ENCODE measurements around the gene DHDDS.

DNA sequence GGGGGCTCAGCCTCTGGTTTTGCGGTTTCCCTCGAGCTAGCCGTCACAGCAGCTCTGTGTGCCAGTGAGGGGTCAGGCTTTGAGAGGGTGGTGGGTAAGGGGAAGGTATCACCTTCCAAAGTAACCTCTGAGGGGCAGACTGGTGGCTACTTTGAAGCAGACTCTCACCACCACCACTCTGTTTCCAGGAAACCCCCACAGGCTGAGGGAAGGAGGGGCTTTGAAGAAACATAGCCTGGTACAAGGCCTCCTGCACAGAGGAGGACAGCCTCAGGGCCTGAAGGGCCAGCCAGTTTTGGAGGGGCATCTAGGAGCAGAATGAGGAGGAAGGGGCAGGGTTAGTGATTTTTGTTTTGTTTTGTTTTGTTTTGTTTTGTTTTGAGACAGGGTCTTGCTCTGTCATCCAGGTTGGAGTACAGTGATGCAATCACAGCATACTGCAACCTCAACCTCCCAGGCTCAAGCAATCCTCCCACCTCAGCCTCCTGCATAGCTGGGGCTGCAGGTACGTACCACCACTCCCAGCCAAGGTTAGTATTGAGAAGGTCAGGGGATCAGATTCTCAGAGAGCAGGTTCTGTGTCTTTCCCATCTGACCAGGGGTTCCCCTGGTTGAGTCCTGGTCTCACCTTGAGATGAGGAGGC, 42.4 kb upstream of the DHDDS start:
- TF ChIP-seq JUND (CRISPR knock-in tag; IDR thresholded peaks at IDR 0.05) = no peak
- TF ChIP-seq ARID2 (CRISPR knock-in tag; IDR thresholded peaks at IDR 0.05; ENCODE audit: borderline replicate concordance) = no peak
- TF ChIP-seq, protein P1, sequence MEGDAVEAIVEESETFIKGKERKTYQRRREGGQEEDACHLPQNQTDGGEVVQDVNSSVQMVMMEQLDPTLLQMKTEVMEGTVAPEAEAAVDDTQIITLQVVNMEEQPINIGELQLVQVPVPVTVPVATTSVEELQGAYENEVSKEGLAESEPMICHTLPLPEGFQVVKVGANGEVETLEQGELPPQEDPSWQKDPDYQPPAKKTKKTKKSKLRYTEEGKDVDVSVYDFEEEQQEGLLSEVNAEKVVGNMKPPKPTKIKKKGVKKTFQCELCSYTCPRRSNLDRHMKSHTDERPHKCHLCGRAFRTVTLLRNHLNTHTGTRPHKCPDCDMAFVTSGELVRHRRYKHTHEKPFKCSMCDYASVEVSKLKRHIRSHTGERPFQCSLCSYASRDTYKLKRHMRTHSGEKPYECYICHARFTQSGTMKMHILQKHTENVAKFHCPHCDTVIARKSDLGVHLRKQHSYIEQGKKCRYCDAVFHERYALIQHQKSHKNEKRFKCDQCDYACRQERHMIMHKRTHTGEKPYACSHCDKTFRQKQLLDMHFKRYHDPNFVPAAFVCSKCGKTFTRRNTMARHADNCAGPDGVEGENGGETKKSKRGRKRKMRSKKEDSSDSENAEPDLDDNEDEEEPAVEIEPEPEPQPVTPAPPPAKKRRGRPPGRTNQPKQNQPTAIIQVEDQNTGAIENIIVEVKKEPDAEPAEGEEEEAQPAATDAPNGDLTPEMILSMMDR (CRISPR knock-in tag; IDR thresholded peaks at IDR 0.05) = no peak
- no peak for TF ChIP-seq SMC3 (IDR thresholded peaks at IDR 0.05; ENCODE audit: low read length)
- no peak for TF ChIP-seq POLR2AphosphoS2 (IDR thresholded peaks at IDR 0.05; ENCODE audit: low read depth, low read length)
- no peak for TF ChIP-seq ZNF292 (CRISPR knock-in tag; IDR thresholded peaks at IDR 0.05; ENCODE audit: borderline replicate concordance, low read depth)
- no peak for TF ChIP-seq HNF4A (CRISPR knock-in tag; IDR thresholded peaks at IDR 0.05)
